Large intestine (tissue), 3 donors: ENCODE measurements around the gene NDUFB10. TPM values are rescaled to one million over a fixed set of nuclear protein-coding genes. Genes with fewer than 3 reads are reported as not detected.

Source experiments
- DNase-seq, 2 donors: peaks; one replicate each; pipeline versions ENCODE4 v3.0.0 to v3.0.0-alpha.2; 2013
- H3K27ac ChIP-seq: one replicate; pipeline ENCODE4 v1.5.1; 2013; ENCODE audit warnings: low read length
- H3K27me3 ChIP-seq: 2 replicates; pipeline ENCODE4 v1.6.1; 2013; ENCODE audit warnings: low read length; ENCODE audit not compliant: control insufficient read depth, insufficient read depth
- H3K36me3 ChIP-seq: 2 replicates; pipeline ENCODE4 v1.6.1; 2013; ENCODE audit warnings: low read length; ENCODE audit not compliant: control insufficient read depth, insufficient read depth
- H3K4me1 ChIP-seq: one replicate; pipeline ENCODE4 v1.6.1; 2013; ENCODE audit warnings: low read length; ENCODE audit not compliant: control insufficient read depth, insufficient read depth
- H3K4me3 ChIP-seq: one replicate; pipeline ENCODE4 v1.5.1; 2013; ENCODE audit warnings: low read length
- H3K9me3 ChIP-seq: one replicate; pipeline ENCODE4 v1.6.1; 2013; ENCODE audit warnings: mild to moderate bottlenecking, low read depth, low read length, moderate library complexity; ENCODE audit not compliant: control insufficient read depth
- WGBS: methylation state at CpG from one replicate; pipeline ENCODE4 v1.1.5; 2013; ENCODE audit warnings: low lambda C conversion rate; ENCODE audit not compliant: insufficient coverage; 5-methylcytosine and 5-hydroxymethylcytosine counted together
- polyA plus RNA-seq: library from polyadenylated mRNA; unstranded; fragments of 120-200 nt; gene quantifications from one replicate; pipeline ENCODE4 v1.2.1, GENCODE V29; 2013

NDUFB10 gene
- polyA plus RNA-seq, 1 donor, result 128 TPM

DNA sequence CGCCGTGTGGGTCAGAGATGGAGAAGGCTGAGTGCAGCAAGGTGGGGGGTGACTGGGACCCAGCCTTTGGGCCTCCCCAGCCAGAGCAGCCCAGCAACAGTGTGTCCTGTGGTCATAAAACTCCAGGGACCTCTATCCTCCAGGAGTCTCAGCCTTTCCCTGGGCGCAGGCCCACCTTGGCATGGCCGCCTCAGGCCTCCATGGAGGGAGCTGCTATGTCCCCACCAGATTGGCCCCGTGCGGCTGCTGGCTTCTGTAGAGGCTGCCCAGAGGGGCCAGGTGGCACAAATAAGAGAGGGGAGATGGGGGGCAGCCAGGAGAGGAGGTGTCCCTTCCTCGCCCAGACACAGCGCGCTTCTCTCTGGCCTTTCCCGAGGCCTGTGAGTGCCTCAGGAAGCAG is 27.9 kb downstream of the NDUFB10 start:
- no peak for DNase-seq
- no peak overlapping the region for H3K4me3 ChIP-seq
- H3K4me1 ChIP-seq, result peaks cover 52% of the 10 kb centered on the region
- peaks cover 13% of the 10 kb centered on the region for H3K9me3 ChIP-seq
- no peak overlapping the region for H3K27ac ChIP-seq
- WGBS, result no CpG with 5 or more reads among the region's 10 CpGs
- peaks cover 23% of the 10 kb centered on the region for H3K36me3 ChIP-seq
- H3K27me3 ChIP-seq, result peaks cover 41% of the 10 kb centered on the region

DNA sequence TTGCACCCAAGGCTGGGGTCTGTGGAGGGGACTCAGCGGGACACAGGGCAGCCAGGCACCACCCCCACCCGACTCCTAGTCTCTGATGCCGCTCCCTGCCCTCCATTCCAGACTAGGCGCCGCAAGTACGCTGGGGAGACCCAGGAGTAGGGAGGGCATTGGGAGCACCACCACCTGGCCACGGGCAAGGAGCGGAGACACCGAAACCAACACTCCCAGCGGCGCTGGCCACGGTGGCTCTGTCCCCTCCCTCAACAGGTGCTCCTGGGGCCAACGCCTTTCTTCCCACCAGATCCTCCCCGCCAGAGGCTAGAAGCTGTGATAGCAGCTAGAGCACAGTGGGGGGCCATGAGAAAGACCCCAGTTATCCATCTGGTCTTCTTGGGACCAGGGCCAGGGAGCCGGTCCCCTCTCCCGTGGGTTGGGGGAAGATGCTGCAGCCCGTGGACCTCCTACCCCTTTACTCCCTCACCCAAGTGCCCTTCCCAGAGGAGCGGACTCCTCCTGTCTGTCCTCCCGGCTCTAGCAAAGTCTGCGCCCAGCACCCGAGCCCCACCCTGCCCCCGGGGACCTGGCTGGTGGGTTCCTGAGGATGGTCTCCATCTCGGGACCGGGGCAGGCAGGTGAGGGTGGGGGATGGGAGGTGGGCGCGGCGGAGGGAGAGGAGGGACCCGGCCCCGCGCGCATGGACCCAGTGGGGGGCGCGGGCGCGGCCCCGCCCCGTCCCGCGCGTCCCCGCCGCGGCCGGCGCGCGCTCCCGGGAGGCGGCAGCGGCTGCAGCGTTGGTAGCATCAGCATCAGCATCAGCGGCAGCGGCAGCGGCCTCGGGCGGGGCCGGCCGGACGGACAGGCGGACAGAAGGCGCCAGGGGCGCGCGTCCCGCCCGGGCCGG is 30.1 kb downstream of the NDUFB10 start, which contains the start of gene SYNGR3:
SYNGR3 (plus strand) TSS at position 762 of the 892 bp plus-strand sequence. CDS start 133 bp downstream, outside the sequence.
- peaks cover 23% of the 10 kb centered on the region for H3K36me3 ChIP-seq
- no peak within 1 kb of the TSS for H3K27ac ChIP-seq
- peaks cover 30% of the 10 kb centered on the region for H3K27me3 ChIP-seq
- H3K4me3 ChIP-seq, result peak within 1 kb of the TSS; percentile 33
- peaks cover 41% of the 10 kb centered on the region for H3K4me1 ChIP-seq
- peaks cover 21% of the 10 kb centered on the region for H3K9me3 ChIP-seq
- no peak for DNase-seq
- no CpG with 5 or more reads among the region's 67 CpGs for WGBS

DNA sequence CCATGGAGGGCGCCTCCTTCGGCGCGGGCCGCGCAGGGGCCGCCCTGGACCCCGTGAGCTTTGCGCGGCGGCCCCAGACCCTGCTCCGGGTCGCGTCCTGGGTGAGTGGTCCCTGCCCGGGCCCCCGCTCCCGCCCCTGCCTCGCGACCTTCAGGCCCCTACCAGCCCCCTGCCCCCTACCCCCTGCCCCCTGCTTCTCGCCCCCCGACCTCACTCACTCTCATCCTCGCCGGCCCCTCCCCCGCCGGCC is 30.7 kb downstream of the NDUFB10 start:
- no CpG with 5 or more reads among the region's 25 CpGs for WGBS
- DNase-seq, result no peak
- peaks cover 39% of the 10 kb centered on the region for H3K4me1 ChIP-seq
- H3K36me3 ChIP-seq, result peaks cover 23% of the 10 kb centered on the region
- peaks cover 30% of the 10 kb centered on the region for H3K27me3 ChIP-seq
- no peak overlapping the region for H3K27ac ChIP-seq
- peaks cover 21% of the 10 kb centered on the region for H3K9me3 ChIP-seq
- H3K4me3 ChIP-seq, result no peak overlapping the region

DNA sequence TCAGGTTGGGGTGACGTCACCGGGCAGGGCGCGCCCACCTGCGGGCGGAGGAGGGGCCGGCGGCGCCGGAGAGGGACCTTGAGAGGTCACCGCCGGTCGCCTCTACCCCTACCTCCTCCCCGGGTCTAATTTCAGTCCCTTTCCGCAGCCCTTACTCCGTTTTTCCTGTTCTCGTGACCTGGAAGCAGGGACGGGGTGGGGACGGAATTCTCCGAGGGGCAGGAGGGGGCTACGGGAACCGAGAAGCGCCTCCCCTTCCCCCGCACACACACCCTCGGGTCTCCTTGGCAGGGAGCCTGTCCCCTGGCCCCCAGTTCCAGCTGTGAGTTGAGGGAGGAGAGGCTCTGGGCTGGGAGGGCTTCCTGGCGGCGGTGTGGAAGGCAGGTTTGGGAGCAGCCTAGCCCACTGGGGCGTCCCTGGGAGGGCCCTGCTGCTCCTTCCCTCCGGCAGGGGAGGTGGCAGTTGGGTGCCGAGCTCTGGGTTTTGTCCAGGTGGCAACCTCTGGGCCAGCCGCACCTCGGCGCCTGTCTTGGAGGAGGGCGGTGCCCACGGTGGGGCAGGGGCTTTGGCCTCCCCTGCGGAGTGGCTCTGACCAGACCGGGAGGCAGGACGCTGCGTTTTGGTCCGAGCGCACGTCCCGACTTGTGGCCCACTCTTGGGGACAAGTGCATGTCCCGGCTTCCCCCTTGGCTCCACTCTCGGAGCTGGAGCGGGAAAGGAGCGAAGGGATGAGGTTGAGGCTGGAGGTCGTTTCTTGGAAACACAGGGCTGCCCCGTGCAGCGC is 31.2 kb downstream of the NDUFB10 start:
- peaks cover 30% of the 10 kb centered on the region for H3K27me3 ChIP-seq
- peak in 1 of 2 donors; percentile 45 for DNase-seq
- peaks cover 18% of the 10 kb centered on the region for H3K36me3 ChIP-seq
- H3K27ac ChIP-seq, result no peak overlapping the region
- no CpG with 5 or more reads among the region's 50 CpGs for WGBS
- peak overlapping the region; percentile 33 for H3K4me3 ChIP-seq
- peaks cover 21% of the 10 kb centered on the region for H3K9me3 ChIP-seq
- peaks cover 33% of the 10 kb centered on the region for H3K4me1 ChIP-seq

DNA sequence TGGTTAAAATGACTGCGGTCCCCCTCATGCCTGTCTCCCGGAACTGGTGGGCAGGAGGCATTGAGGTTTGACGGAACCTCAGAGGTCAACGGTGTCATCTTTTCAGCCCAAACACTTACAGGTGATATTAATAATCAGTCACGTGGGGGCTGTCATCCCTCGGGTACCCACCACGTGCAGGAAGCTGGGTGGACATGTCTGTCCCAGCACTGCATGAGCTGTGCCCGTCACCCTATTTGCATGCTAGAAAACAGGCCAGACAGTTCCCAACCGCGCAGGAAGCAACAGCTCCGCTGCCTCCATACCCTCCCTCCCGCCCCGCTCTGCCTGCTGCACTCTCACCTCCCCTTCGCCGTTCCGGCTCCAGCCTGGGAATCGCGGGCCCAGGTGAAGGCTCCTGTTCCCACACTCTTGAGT is 31.8 kb downstream of the NDUFB10 start:
- H3K36me3 ChIP-seq, result peaks cover 12% of the 10 kb centered on the region
- H3K27ac ChIP-seq, result no peak overlapping the region
- peaks cover 27% of the 10 kb centered on the region for H3K4me1 ChIP-seq
- DNase-seq, result peak in 1 of 2 donors; percentile 26
- peaks cover 30% of the 10 kb centered on the region for H3K27me3 ChIP-seq
- WGBS, result no CpG with 5 or more reads among the region's 18 CpGs
- H3K9me3 ChIP-seq, result peaks cover 21% of the 10 kb centered on the region
- H3K4me3 ChIP-seq, result no peak overlapping the region

DNA sequence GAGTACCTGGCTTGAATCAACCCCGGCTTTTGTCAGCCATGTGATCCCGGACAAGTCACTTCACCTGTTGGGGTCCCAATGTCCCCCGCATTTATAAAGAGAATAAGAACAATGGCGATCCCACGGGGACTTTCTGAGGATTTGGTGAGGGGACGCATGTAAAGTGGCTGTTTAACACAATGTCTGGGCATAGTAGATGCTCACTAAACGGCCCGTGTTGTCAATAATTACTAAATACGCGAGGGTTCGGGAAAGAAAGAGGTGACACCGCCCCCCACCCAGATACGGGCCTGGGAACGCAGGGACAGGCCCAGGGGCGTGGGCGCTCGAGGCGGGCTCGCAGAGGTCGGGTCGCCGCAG is 32.2 kb downstream of the NDUFB10 start:
- Histone ChIP-seq H3K27me3 (peaks cover 30% of the 10 kb centered on the region), H3K4me3 (no peak overlapping the region), H3K36me3 (peaks cover 7% of the 10 kb centered on the region), H3K9me3 (peaks cover 21% of the 10 kb centered on the region), H3K4me1 (peaks cover 25% of the 10 kb centered on the region), H3K27ac (no peak overlapping the region)
- no peak for DNase-seq
- no CpG with 5 or more reads among the region's 22 CpGs for WGBS

DNA sequence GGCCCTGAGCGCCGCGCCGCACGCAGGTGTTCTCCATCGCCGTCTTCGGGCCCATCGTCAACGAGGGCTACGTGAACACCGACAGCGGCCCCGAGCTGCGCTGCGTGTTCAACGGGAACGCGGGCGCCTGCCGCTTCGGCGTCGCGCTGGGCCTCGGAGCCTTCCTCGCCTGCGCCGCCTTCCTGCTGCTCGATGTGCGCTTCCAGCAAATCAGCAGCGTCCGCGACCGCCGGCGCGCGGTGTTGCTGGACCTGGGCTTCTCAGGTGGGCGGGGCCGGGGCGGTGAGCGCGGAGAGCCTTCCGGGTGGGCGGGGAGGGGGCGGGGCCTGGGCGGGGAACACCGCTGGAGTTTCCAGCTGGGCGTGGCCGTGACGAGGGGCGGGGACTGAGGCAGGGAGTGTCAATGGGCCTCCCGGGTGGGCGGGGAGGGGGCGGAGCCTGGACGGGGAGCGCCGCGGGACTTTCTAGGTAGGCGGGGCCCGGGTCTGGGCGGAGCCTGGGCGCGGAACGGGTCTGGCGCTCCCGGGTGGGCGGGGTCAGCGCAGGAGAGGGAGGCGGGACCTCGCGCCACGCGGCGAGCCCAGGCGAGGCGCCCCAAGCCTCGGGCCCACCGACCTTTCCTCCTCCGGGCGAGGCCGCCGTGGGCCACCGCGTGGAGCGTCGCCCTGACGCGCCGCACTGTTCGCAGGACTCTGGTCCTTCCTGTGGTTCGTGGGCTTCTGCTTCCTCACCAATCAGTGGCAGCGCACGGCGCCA is 32.8 kb downstream of the NDUFB10 start:
- DNase-seq, result peak; percentile 88 to 90
- peaks cover 21% of the 10 kb centered on the region for H3K9me3 ChIP-seq
- no peak overlapping the region for H3K4me3 ChIP-seq
- peaks cover 25% of the 10 kb centered on the region for H3K4me1 ChIP-seq
- peaks cover 6% of the 10 kb centered on the region for H3K36me3 ChIP-seq
- peaks cover 30% of the 10 kb centered on the region for H3K27me3 ChIP-seq
- no CpG with 5 or more reads among the region's 96 CpGs for WGBS
- no peak overlapping the region for H3K27ac ChIP-seq

DNA sequence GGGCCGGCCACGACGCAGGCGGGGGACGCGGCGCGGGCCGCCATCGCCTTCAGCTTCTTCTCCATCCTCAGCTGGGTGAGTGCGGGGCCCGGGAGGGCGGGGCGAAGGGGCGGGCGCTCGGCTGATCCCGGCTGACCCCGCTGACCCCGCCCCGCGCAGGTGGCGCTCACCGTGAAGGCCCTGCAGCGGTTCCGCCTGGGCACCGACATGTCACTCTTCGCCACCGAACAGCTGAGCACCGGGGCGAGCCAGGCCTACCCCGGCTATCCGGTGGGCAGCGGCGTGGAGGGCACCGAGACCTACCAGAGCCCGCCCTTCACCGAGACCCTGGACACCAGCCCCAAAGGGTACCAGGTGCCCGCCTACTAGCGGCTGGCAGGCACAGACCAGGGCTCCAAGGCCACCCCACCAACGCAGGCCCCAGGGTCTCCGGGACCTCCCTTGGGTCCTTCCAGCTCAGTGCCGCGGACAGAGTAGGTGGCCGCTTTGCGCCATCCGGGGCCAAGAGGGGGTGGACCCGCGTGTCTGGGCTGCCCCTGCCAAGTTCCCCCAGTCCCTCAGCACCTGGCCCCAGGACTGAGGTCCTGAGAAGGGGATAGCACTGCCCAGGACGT is 33.5 kb downstream of the NDUFB10 start:
- peaks cover 25% of the 10 kb centered on the region for H3K4me1 ChIP-seq
- H3K9me3 ChIP-seq, result peaks cover 21% of the 10 kb centered on the region
- WGBS, result no CpG with 5 or more reads among the region's 50 CpGs
- peaks cover 10% of the 10 kb centered on the region for H3K36me3 ChIP-seq
- no peak overlapping the region for H3K27ac ChIP-seq
- peaks cover 30% of the 10 kb centered on the region for H3K27me3 ChIP-seq
- no peak for DNase-seq
- no peak overlapping the region for H3K4me3 ChIP-seq

DNA sequence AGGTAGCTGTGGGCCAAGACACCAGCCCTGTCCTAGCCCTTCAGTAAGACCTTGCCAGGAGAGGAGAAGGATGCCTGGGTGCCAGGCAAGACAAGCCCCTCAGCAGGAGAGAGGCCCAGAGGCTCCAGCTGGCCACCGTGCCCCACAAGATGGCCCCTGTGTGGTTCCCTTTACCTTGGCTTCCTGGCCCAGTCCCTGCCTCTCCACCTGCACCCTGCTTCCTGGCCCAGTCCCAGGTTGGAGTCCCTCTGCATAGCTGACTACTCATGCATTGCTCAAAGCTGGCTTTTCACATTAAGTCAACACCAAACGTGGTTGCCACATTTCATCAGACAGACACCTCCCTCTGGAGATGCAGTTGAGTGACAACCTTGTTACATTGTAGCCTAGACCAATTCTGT is 34.4 kb downstream of the NDUFB10 start:
- Histone ChIP-seq H3K27me3 (peaks cover 25% of the 10 kb centered on the region), H3K4me1 (peaks cover 25% of the 10 kb centered on the region), H3K27ac (no peak overlapping the region), H3K9me3 (peaks cover 21% of the 10 kb centered on the region), H3K4me3 (no peak overlapping the region), H3K36me3 (peaks cover 19% of the 10 kb centered on the region)
- no CpG with 5 or more reads among the region's 2 CpGs for WGBS
- DNase-seq, result no peak
